Activated T-helper 1 cell treated with Interleukin-2 at 50 U/mL for 16 hours (primary cell): ENCODE measurements around the gene DCST1.

Source experiments
- DNase-seq: peaks from one replicate; pipeline ENCODE4 v3.0.0-alpha.2; 2020; ENCODE audit warnings: low read depth

Gene DCST1

DNA sequence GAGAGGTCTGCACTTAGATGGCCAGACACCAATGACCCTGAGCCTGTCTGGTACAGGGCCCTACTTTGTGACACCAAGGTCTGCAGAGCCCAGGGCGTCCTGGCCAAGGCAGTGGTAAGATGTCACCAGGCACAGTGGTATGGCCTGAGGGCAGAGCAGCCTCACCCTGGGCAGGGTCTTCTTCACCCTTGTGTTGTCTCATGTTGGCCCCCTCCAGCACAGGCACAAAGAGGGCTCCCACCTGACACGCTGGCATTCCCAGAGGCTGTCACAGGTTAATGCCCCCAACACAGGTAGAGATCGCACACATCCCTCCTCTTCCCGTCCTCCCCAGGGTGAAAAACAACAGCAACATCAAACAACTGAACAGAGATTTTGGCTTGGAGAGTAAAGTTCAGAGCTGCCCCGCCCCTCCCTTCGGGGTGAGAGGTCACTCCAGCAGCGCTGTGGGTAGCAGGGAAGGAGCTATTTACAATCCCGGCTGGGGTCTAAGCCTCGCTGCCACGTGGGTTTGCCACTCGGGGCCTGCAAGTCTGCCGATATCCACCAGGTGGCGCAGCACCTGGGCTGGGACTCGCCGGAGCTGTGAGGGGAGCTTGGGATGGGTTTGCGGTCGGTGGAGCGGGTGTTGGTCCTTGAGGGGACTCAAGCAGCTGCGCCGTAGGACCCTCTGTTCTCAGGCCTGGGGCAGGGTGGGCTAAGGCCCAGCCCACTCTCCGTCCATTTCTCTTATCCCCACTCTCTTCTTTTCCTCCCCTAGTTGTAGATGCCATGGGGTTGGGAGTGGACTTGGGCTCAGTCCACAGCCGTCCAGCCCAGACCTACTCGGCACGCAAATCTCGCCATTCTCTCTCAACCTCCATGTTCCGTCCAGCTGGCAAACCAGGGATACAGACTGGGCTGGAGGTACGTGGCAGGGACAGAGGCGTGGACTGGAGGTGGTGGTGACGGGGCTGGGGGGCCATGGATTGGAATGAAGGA lies 57.7 kb downstream of the DCST1 start:
- peak; percentile 69 for DNase-seq

DNA sequence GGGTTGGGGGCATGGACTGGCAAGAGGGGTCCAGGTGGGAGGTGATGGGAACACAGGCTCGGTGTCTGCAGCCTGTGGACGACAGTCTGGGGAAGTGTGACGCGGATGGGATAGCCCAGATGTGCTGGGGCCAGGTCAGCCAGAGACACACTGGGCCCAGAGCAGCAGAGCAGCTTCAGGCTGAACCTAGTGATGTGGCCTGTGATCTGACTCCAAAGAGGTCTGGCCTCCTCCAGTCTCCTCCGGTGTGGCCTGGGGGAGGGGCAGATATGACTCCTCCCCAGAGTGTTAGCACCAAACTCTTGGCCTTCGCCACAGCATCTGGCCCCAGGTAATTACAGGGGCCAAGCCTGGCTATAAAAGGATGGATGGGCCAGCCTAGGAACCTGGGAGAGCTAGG lies 58.5 kb downstream of the DCST1 start:
- no peak for DNase-seq

DNA sequence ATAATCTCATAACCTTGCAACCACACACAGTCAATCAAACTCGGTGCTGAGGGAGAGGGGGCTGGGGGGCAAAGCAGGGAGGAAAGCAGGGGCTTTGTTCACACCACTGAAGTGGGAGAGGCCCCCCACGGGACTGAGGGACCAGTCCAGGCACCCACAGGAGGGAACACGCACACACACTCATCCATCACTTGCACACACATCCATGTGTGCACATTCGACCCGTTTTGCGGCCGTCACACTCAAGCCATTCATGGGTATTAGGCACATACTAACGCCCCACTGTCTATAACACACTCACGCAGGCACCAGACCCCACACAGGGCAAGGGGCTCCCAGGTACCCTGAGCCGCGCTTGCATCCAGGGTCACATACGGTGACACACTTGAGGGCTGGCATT lies 59.0 kb downstream of the DCST1 start:
- DNase-seq: no peak

DNA sequence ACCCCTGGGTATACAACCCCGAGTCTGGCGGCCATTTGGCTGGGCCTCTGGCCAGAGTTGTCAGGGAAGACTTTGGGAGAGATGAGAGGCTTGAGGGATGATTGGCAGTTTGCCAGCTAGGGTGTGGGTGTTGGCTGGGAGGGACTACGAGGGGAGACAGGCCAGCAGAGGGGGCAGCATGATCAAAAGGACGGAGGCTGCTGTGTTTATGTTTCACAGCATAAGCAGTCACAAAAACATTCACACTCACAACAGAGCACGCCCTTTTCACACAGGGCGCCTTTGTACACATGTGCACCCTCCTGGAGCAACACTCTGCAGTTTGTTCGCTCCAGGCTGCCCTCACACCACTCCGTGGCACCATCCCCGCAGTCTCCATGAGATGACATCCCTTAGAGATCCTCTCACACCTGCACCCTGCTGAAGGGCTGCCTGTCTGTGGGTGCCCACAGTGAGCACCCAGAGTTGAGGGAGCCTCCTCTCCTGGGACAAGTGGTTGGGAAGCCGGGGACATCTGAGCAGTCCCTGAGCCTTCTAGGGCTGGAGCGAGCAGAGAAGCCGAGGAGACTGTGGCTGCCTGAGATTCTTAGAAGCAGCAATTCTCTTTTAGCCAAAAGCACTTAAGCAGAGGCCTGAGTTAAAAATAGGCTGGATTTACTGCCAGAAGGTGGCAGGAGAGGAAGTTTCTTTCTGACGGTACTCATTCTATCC lies 60.4 kb downstream of the DCST1 start:
- no peak for DNase-seq

DNA sequence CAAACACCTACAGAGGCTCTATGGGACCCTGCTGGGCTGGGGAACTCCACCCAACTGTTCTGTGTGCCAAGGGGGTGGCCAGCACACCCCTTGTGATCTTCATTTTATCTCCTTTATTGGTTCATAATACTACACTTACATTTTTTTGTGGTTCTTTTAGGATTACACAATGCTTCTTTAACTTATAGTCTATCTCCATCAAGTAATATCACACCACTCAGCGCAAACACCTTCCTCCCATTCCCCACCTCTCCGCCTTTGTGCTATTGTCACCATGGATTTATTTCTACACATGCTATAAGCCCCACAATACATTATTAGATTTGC lies 61.0 kb downstream of the DCST1 start:
- no peak for DNase-seq

DNA sequence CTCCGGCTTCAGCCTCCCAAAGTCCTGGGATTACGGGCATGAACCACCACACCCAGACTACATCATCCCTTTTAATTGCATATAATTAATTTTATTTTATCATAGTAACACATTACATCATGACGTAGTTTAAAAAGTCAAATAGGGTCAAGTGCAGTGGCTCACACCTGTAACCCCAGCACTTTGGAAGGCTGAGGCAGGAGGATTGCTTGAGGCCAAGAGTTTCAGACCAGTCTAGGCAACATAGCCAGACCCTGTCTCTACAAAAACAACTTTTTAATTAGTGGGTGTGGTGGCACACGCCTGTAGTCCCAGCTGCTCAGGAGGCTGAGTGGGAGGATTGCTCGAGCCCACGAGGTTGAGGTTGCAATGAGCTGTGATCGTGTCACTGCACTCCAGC lies 65.7 kb downstream of the DCST1 start:
- DNase-seq: no peak
